Ishikawa (cell line): ENCODE measurements around the gene NCAPG.

Experiments used
- CEBPB ChIP-seq: IDR thresholded peaks from 2 replicates; pipeline ENCODE4 v1.6.1; 2012
- CREB1 ChIP-seq: IDR thresholded peaks from 2 replicates; pipeline ENCODE4 v1.6.1; 2012; ENCODE audit warnings: low read depth
- EGR1 ChIP-seq: IDR thresholded peaks from 2 replicates; pipeline ENCODE4 v1.6.1; 2012
- EP300 ChIP-seq: IDR thresholded peaks from 2 replicates; pipeline ENCODE4 v1.6.1; 2012; ENCODE audit warnings: borderline replicate concordance
- RAD21 ChIP-seq: IDR thresholded peaks from 2 replicates; pipeline ENCODE4 v1.6.1; 2012; ENCODE audit warnings: low read depth
- REST ChIP-seq: IDR thresholded peaks from 2 replicates; pipeline ENCODE4 v1.6.1; 2012; ENCODE audit warnings: low read depth, mild to moderate bottlenecking
- TEAD4 ChIP-seq: IDR thresholded peaks from 2 replicates; pipeline ENCODE4 v1.6.1; 2012
- USF1 ChIP-seq: IDR thresholded peaks from 2 replicates; pipeline ENCODE4 v1.6.1; 2012
- YY1 ChIP-seq: IDR thresholded peaks from 2 replicates; pipeline ENCODE4 v1.6.1; 2012; ENCODE audit warnings: low read depth

GRCh38 chr4:17876943-17877342 lies 66.2 kb downstream of the NCAPG start:
- TF ChIP-seq EP300 (no peak), TEAD4 (no peak), EGR1 (no peak), RAD21 (no peak), CEBPB (no peak), USF1 (no peak), CREB1 (no peak), YY1 (no peak), REST (no peak)
